HepG2 (cell line): ENCODE data around the gene MOBP. TPM values are rescaled to one million over a fixed set of nuclear protein-coding genes. Genes with fewer than 3 reads are reported as not detected.

ENCODE experiments used
- ATAC-seq: fragments of 200-7000 bp; cut with Tn5 transposase; 3 replicates; pipeline ENCODE4 v1.9.1; 2020; ENCODE audit warnings: mild to moderate bottlenecking, moderate library complexity
- BruUV-seq: library from RNA; stranded (reverse); fragments of 400-500 nt; replicated peaks from 2 replicates; lab custom pipeline; 2021; lab: Mats Ljungman, UMichigan
- CTCF ChIA-PET: fragments of 300-600 bp; formaldehyde crosslinking; extraction: SDS; loops from one replicate; lab custom pipeline; 2021; ENCODE audit warnings: low total read pairs, inconsistent platforms, low intra/inter-chr PET ratio; lab: Yijun Ruan, JAX
- POLR2A ChIA-PET: fragments of 350-600 bp; sonication (Branson Sonifier 250); formaldehyde crosslinking; loops from one replicate; lab custom pipeline; 2020; ENCODE audit warnings: antibody characterized with exemption, inconsistent platforms; lab: Yijun Ruan, JAX
- DNase-seq: peaks from one replicate; pipeline ENCODE4 v3.0.0-alpha.2; 2015; ENCODE audit warnings: low spot score
- FAIRE-seq: peaks from 3 replicates; lab custom pipeline; 2011; peaks lifted over from hg19 to GRCh38; lab: Jason Lieb, UNC
- H2AFZ ChIP-seq: one replicate; pipeline ENCODE4 v1.6.1; 2011; ENCODE audit warnings: low read length, inconsistent platforms
- H3K27ac ChIP-seq: fragments of 300-600 bp; 3 replicates; pipeline ENCODE4 v1.8.0; 2011; ENCODE audit warnings: mixed run types, mild to moderate bottlenecking, mixed read lengths, low read length, inconsistent platforms; ENCODE audit not compliant: insufficient read depth; ENCODE audit errors: extremely low read length
- H3K27me3 ChIP-seq, 2 experiments: fragments of 200-600 bp in 1 of 2; 2 replicates in 1 of 2; 3 replicates in 1 of 2; pipeline versions ENCODE4 v1.6.0 to v1.8.0; 2011; ENCODE audit warnings: low read length in 2 of 2, mild to moderate bottlenecking in 2 of 2, moderate library complexity in 2 of 2, inconsistent platforms in 1 of 2; ENCODE audit not compliant: insufficient read depth in 2 of 2, control insufficient read depth in 1 of 2
- H3K36me3 ChIP-seq, 2 experiments: fragments of 200-600 bp in 1 of 2; replicated peaks in 1 of 2; 2 replicates in 1 of 2; 3 replicates in 1 of 2; pipeline versions ENCODE4 v1.5.1 to v1.8.0; 2011; ENCODE audit warnings: low read length in 2 of 2, inconsistent platforms in 1 of 2; ENCODE audit not compliant: insufficient read depth in 2 of 2, control insufficient read depth in 1 of 2
- H3K4me1 ChIP-seq: 2 replicates; pipeline ENCODE4 v1.5.1; 2012; ENCODE audit warnings: low read length, inconsistent platforms; ENCODE audit not compliant: insufficient read depth
- H3K4me2 ChIP-seq: 2 replicates; pipeline ENCODE4 v1.6.0; 2011; ENCODE audit warnings: low read depth, low read length, inconsistent platforms
- H3K4me3 ChIP-seq, 3 experiments: fragments of 200-600 bp in 1 of 3; sonication (generic), shearing (Covaris generic) in 1 of 3; replicated peaks in 1 of 3; 2 replicates each; pipeline ENCODE4 v1.5.1; 2011 to 2016; ENCODE audit warnings: low read length in 3 of 3, inconsistent platforms in 2 of 3, low read depth in 2 of 3, mild to moderate bottlenecking in 2 of 3, control low read depth in 1 of 3, mixed read lengths in 1 of 3; ENCODE audit not compliant: insufficient read depth in 1 of 3
- H3K79me2 ChIP-seq: one replicate; pipeline ENCODE4 v1.6.1; 2011; ENCODE audit warnings: low read length, inconsistent platforms; ENCODE audit not compliant: insufficient read depth
- H3K9ac ChIP-seq: 2 replicates; pipeline ENCODE4 v1.6.0; 2011; ENCODE audit warnings: mild to moderate bottlenecking, low read depth, low read length, inconsistent platforms; ENCODE audit not compliant: insufficient read depth
- H3K9me3 ChIP-seq: 2 replicates; pipeline ENCODE4 v1.5.1; 2012; ENCODE audit warnings: mild to moderate bottlenecking, low read length
- H4K20me1 ChIP-seq: 2 replicates; pipeline ENCODE4 v1.6.0; 2011; ENCODE audit warnings: inconsistent platforms, mild to moderate bottlenecking, low read length, moderate library complexity; ENCODE audit not compliant: insufficient read depth
- MAFG ChIP-seq: sonication (generic); formaldehyde crosslinking; IDR thresholded peaks from 2 replicates; pipeline ENCODE4 v1.5.1; 2020; ENCODE audit warnings: mild to moderate bottlenecking, missing genetic modification reagents
- MIER2 ChIP-seq: IDR thresholded peaks from 2 replicates; pipeline ENCODE4 v1.6.1; 2016; ENCODE audit warnings: missing biosample characterization, missing genetic modification reagents
- MNT ChIP-seq: fragments of 450-650 bp; IDR thresholded peaks from 2 replicates; pipeline ENCODE4 v1.6.1; 2016
- MZF1 ChIP-seq: sonication (generic); formaldehyde crosslinking; IDR thresholded peaks from 2 replicates; pipeline ENCODE4 v1.8.1; 2023; ENCODE audit warnings: mild to moderate bottlenecking, missing genetic modification reagents, borderline replicate concordance
- PBX2 ChIP-seq: IDR thresholded peaks from 2 replicates; pipeline ENCODE4 v1.6.1; 2016; ENCODE audit warnings: control low read depth
- PPARG ChIP-seq: conservative IDR thresholded peaks from 2 replicates; pipeline ENCODE4 v1.6.1; 2016; ENCODE audit warnings: missing biosample characterization, missing genetic modification reagents
- SKI ChIP-seq: fragments of 450-650 bp; IDR thresholded peaks from one replicate; pipeline ENCODE4 v1.6.1; 2018; ENCODE audit warnings: mild to moderate bottlenecking; ENCODE audit not compliant: partially characterized antibody
- SP140L ChIP-seq: sonication (generic); formaldehyde crosslinking; IDR thresholded peaks from 2 replicates; pipeline ENCODE4 v1.4.0; 2020; ENCODE audit warnings: missing genetic modification reagents, borderline replicate concordance
- SP2 ChIP-seq: sonication (generic); formaldehyde crosslinking; IDR thresholded peaks from 2 replicates; pipeline ENCODE4 v1.5.1; 2020; ENCODE audit warnings: mild to moderate bottlenecking, missing genetic modification reagents
- SRSF1 ChIP-seq: fragments of 200-400 bp; formaldehyde crosslinking; optimal IDR thresholded peaks from 2 replicates; pipeline ENCODE3; 2017; ENCODE audit warnings: mild to moderate bottlenecking, low read depth, low read length, moderate library complexity
- ZFP82 ChIP-seq: sonication (generic); formaldehyde crosslinking; IDR thresholded peaks from 2 replicates; pipeline ENCODE4 v1.5.1; 2020; ENCODE audit warnings: mild to moderate bottlenecking, missing genetic modification reagents, borderline replicate concordance
- ZKSCAN5 ChIP-seq: sonication (generic); formaldehyde crosslinking; IDR thresholded peaks from 2 replicates; pipeline ENCODE4 v1.5.1; 2020; ENCODE audit warnings: mild to moderate bottlenecking, missing genetic modification reagents
- ZNF230 ChIP-seq: sonication (generic); formaldehyde crosslinking; IDR thresholded peaks from 2 replicates; pipeline ENCODE4 v1.4.0; 2020; ENCODE audit warnings: mild to moderate bottlenecking, missing genetic modification reagents
- ZNF446 ChIP-seq: sonication (generic); formaldehyde crosslinking; IDR thresholded peaks from 2 replicates; pipeline ENCODE4 v1.5.0; 2020; ENCODE audit warnings: mild to moderate bottlenecking, missing genetic modification reagents
- ZNF563 ChIP-seq: sonication (generic); formaldehyde crosslinking; IDR thresholded peaks from 2 replicates; pipeline ENCODE4 v1.8.0; 2022; ENCODE audit warnings: mild to moderate bottlenecking, moderate library complexity, missing genetic modification reagents
- ZNF672 ChIP-seq: sonication (generic); formaldehyde crosslinking; IDR thresholded peaks from 2 replicates; pipeline ENCODE4 v1.8.1; 2022; ENCODE audit warnings: missing genetic modification reagents
- WGBS: methylation state at CpG from one replicate; pipeline ENCODE4 v1.1.6; 2017; ENCODE audit warnings: low lambda C conversion rate; 5-methylcytosine and 5-hydroxymethylcytosine counted together
- in situ Hi-C: cut with HindIII; loops from 2 replicates; pipeline ENCODE4 v1.10.0; 2017; ENCODE audit warnings: low pct_unique_long_range_greater_than_20kb; ENCODE audit not compliant: extremely low pct_ligation_motif_present
- intact Hi-C: fragments of 100-400 bp; cut with micrococcal nuclease; formaldehyde crosslinking; loops from one replicate; pipeline ENCODE4 v1.10.0; 2022; ENCODE audit not compliant: unreplicated experiment
- polyA plus RNA-seq, 8 experiments: library from polyadenylated mRNA; depleted of rRNA in 3 of 8; stranded (reverse) in 7 of 8; unstranded in 1 of 8; fragments of >200 nt; fragmentation: Illumina TruSeq in 4 of 8; extraction: Trizol in 4 of 8; gene quantifications; 2 replicates each; pipeline versions ENCODE4 v1.2.1 to v1.2.3, GENCODE V29; 2011 to 2016; ENCODE audit warnings: low read depth in 4 of 8, missing spikeins in 1 of 8, mixed read lengths in 1 of 8; ENCODE audit not compliant: insufficient read depth in 1 of 8
- total RNA-seq, 5 experiments: library from RNA; depleted of rRNA; stranded (reverse); fragments of >200 nt; fragmentation: Illumina TruSeq; extraction: Trizol; gene quantifications; 2 replicates each; pipeline ENCODE4 v1.2.3, GENCODE V29; 2016; ENCODE audit warnings: low read depth in 1 of 5

MOBP gene
- total and polyA plus RNA-seq, 2 of the 13 experiments (the other 11 are each of a cell fraction or from before 2014, with no cell fraction given), result not detected

- no peak overlapping the region for H3K9ac ChIP-seq
- no peaks in the 10 kb centered on the region for H3K79me2 ChIP-seq
- no peak overlapping the region for H3K27ac ChIP-seq
- intact Hi-C loops, result no loop called here
- ChIA-PET CTCF (no interaction called here), POLR2A (no interaction called here)
- no peaks in the 10 kb centered on the region for H3K4me1 ChIP-seq
- WGBS, result 9% methylated on average over 3 of the region's 5 CpGs
- H3K36me3 ChIP-seq, result no peaks in the 10 kb centered on the region
- ATAC-seq (no peak; the same call in 2 of the 3 replicates), FAIRE-seq (no peak), DNase-seq (no peak)
- no peak overlapping the region for H2AFZ ChIP-seq
- no peaks in the 10 kb centered on the region for H4K20me1 ChIP-seq
- peaks cover 0 to 11% of the 10 kb centered on the region in 2 experiments; a peak in 1 of 5 replicates for H3K27me3 ChIP-seq
- in situ Hi-C loops, result no loop called here
- BruUV-seq, result no TSS peak
- TF ChIP-seq PBX2 (CRISPR knock-in tag) (no peak), SP2 (CRISPR knock-in tag) (no peak), MZF1 (no peak)
- H3K9me3 ChIP-seq, result no peaks in the 10 kb centered on the region
- no peak overlapping the region for H3K4me3 ChIP-seq
- no peak overlapping the region for H3K4me2 ChIP-seq
Measured at GRCh38 chr3:39434574-39434973, 32.9 kb upstream of the MOBP start.

GRCh38 chr3:39435006-39435748 is 32.3 kb upstream of the MOBP start:
- Histone ChIP-seq H3K27ac (no peak overlapping the region), H3K9ac (no peak overlapping the region), H3K4me2 (no peak overlapping the region), H3K36me3 (no peaks in the 10 kb centered on the region), H2AFZ (no peak overlapping the region), H4K20me1 (no peaks in the 10 kb centered on the region), H3K79me2 (no peaks in the 10 kb centered on the region), H3K27me3 (peaks cover 0 to 8% of the 10 kb centered on the region in 2 experiments; a peak in 1 of 5 replicates), H3K4me1 (no peaks in the 10 kb centered on the region), H3K4me3 (no peak overlapping the region), H3K9me3 (no peaks in the 10 kb centered on the region)
- ChIA-PET POLR2A (no interaction called here), CTCF (no interaction called here)
- BruUV-seq, result no TSS peak
- 0% methylated on average over 1 of the region's 1 CpG for WGBS
- intact Hi-C loops, result no loop called here
- in situ Hi-C loops, result no loop called here
- TF ChIP-seq ZNF230 (CRISPR knock-in tag) (no peak), ZNF446 (CRISPR knock-in tag) (no peak), PPARG (CRISPR knock-in tag) (no peak), MAFG (no peak), ZKSCAN5 (CRISPR knock-in tag) (no peak), ZNF672 (no peak), SRSF1 (no peak), MNT (no peak), SKI (no peak), ZFP82 (CRISPR knock-in tag) (no peak), ZNF563 (CRISPR knock-in tag) (no peak), SP140L (CRISPR knock-in tag) (no peak), MIER2 (CRISPR knock-in tag) (no peak)
- DNase-seq (no peak), ATAC-seq (no peak; the same call in 2 of the 3 replicates), FAIRE-seq (no peak)
